ENCODE measurements around the gene RASAL1.

- TF ChIP-seq CTCF (IDR thresholded peaks at IDR 0.05) (no peak), ESRRA (IDR thresholded peaks at IDR 0.05; ENCODE audit: borderline replicate concordance, low read length) (no peak), POLR2A (IDR thresholded peaks at IDR 0.05; ENCODE audit: low read length) (no peak), RFX5 (IDR thresholded peaks at IDR 0.05) (no peak), ELK1 (IDR thresholded peaks at IDR 0.05; ENCODE audit: low read depth, low read length) (no peak), HMGXB4 (CRISPR knock-in tag; IDR thresholded peaks at IDR 0.05; ENCODE audit: borderline replicate concordance) (no peak), ZSCAN20 (CRISPR knock-in tag; IDR thresholded peaks at IDR 0.05) (no peak), RCOR1 (IDR thresholded peaks at IDR 0.05; ENCODE audit: low read depth, low read length) (no peak)
Measured at GRCh38 chr12:113102811-113103210, 32.8 kb downstream of the RASAL1 start.
